OCI-LY7 (cell line): ENCODE data around the gene NDUFAF4. TPM values are rescaled to one million over a fixed set of nuclear protein-coding genes. Genes with fewer than 3 reads are reported as not detected.
A peak's percentile ranks its signal among the peaks of the same experiment; 100 is the strongest.

Experiments
- BruUV-seq: library from RNA; stranded (reverse); fragments of 400-500 nt; replicated peaks from 2 replicates; lab custom pipeline; 2021; lab: Mats Ljungman, UMichigan
- CTCF ChIA-PET: fragments of 300-600 bp; sonication (Branson Sonifier 250); formaldehyde crosslinking; loops from one replicate; lab custom pipeline; 2022; ENCODE audit warnings: antibody characterized with exemption; ENCODE audit not compliant: unreplicated experiment; lab: Charles Lee
- POLR2A ChIA-PET: fragments of 300-600 bp; sonication (Branson Sonifier 250); formaldehyde crosslinking; loops from one replicate; lab custom pipeline; 2022; ENCODE audit warnings: antibody characterized with exemption; lab: Charles Lee
- DNase-seq: peaks from one replicate; pipeline ENCODE4 v3.0.0-alpha.2; 2015; ENCODE audit warnings: low spot score
- H2AFZ ChIP-seq: fragments of 200-600 bp; sonication (generic), shearing (Covaris generic); 2 replicates; pipeline ENCODE4 v1.6.1; 2014; ENCODE audit warnings: mild to moderate bottlenecking, antibody characterized with exemption, low read length, moderate library complexity
- H3K27ac ChIP-seq: fragments of 200-600 bp; sonication (generic); 2 replicates; pipeline ENCODE4 v1.5.1; 2014; ENCODE audit warnings: mixed run types, low read depth, mild to moderate bottlenecking, moderate library complexity, low read length, inconsistent platforms; ENCODE audit not compliant: poor library complexity, severe bottlenecking
- H3K36me3 ChIP-seq: fragments of 200-600 bp; sonication (generic); 2 replicates; pipeline ENCODE4 v1.6.1; 2014; ENCODE audit warnings: mild to moderate bottlenecking, antibody characterized with exemption, low read length, moderate library complexity, mixed read lengths; ENCODE audit not compliant: insufficient read depth
- H3K4me1 ChIP-seq: fragments of 200-600 bp; sonication (generic); 2 replicates; pipeline ENCODE4 v1.5.1; 2014; ENCODE audit warnings: mild to moderate bottlenecking, low read length; ENCODE audit not compliant: insufficient read depth, poor library complexity, severe bottlenecking
- H3K4me2 ChIP-seq: fragments of 200-600 bp; sonication (generic); 2 replicates; pipeline ENCODE4 v1.6.1; 2014; ENCODE audit warnings: mild to moderate bottlenecking, low read length
- H3K4me3 ChIP-seq: fragments of 200-600 bp; sonication (generic); 2 replicates; pipeline ENCODE4 v1.5.1; 2014; ENCODE audit warnings: mild to moderate bottlenecking, low read depth, low read length; ENCODE audit not compliant: poor library complexity, severe bottlenecking
- H3K79me2 ChIP-seq: fragments of 200-600 bp; sonication (generic); 2 replicates; pipeline ENCODE4 v1.6.1; 2016; ENCODE audit warnings: low read depth, mild to moderate bottlenecking, low read length, moderate library complexity, mixed read lengths; ENCODE audit not compliant: insufficient read depth
- H3K9me2 ChIP-seq: fragments of 200-600 bp; sonication (generic); 2 replicates; pipeline ENCODE4 v1.6.1; 2016; ENCODE audit warnings: mild to moderate bottlenecking, low read length, mixed read lengths; ENCODE audit not compliant: insufficient read depth
- H3K9me3 ChIP-seq: fragments of 200-600 bp; sonication (generic); 2 replicates; pipeline ENCODE4 v1.6.1; 2014; ENCODE audit warnings: mild to moderate bottlenecking, mixed run types, low read length, mixed read lengths
- H4K20me1 ChIP-seq: fragments of 200-600 bp; sonication (generic); 2 replicates; pipeline ENCODE4 v1.6.1; 2014; ENCODE audit warnings: mild to moderate bottlenecking, antibody characterized with exemption, low read length, moderate library complexity, mixed read lengths; ENCODE audit not compliant: insufficient read depth
- CTCF ChIP-seq: fragments of 200-600 bp; sonication (generic); conservative IDR thresholded peaks from 2 replicates; pipeline ENCODE4 v1.5.1; 2014; ENCODE audit warnings: mild to moderate bottlenecking, antibody characterized with exemption, low read length, moderate library complexity, mixed read lengths
- EZH2phosphoT487 ChIP-seq: fragments of 200-600 bp; sonication (generic); IDR thresholded peaks from 2 replicates; pipeline ENCODE4 v1.6.1; 2018; ENCODE audit warnings: low read depth, borderline replicate concordance, mild to moderate bottlenecking, mixed run types, antibody characterized with exemption, low read length, moderate library complexity, mixed read lengths
- intact Hi-C: fragments of 100-400 bp; cut with micrococcal nuclease; formaldehyde crosslinking; loops from one replicate; pipeline ENCODE4 v1.10.0; 2022; ENCODE audit not compliant: unreplicated experiment
- total RNA-seq, 2 experiments: library from RNA; depleted of rRNA in 1 of 2; stranded (reverse); fragments of >200 nt in 1 of 2; shearing (Covaris generic) in 1 of 2; gene quantifications; 2 replicates each; pipeline ENCODE4 v1.2.3, GENCODE V29; 2014 to 2022

NDUFAF4 gene
- total RNA-seq, 2 experiments from 2014 or later, result 31.5 to 80.4 TPM

GRCh38 chr6:96878143-96878542 lies 19.5 kb downstream of the NDUFAF4 start:
- Histone ChIP-seq H2AFZ (peak overlapping the region; percentile 14; the same call in 1 of the 2 replicates), H3K36me3 (no peaks in the 10 kb centered on the region), H3K4me3 (no peak overlapping the region), H3K79me2 (no peaks in the 10 kb centered on the region), H3K27ac (no peak overlapping the region), H3K4me2 (no peak overlapping the region), H4K20me1 (no peaks in the 10 kb centered on the region), H3K9me2 (no peaks in the 10 kb centered on the region), H3K4me1 (no peaks in the 10 kb centered on the region), H3K9me3 (no peaks in the 10 kb centered on the region)
- intact Hi-C loops, result no loop called here
- DNase-seq, result no peak
- no TSS peak for BruUV-seq
- no peak for TF ChIP-seq CTCF
- TF ChIP-seq EZH2phosphoT487, result no peak
- CTCF ChIA-PET, result no interaction called here
- POLR2A ChIA-PET, result interaction anchor here (1.0 kb wide), 1 partner anchor 36 kb away, joined by 4 read pairs; no protein-coding TSS in a partner anchor

DNA sequence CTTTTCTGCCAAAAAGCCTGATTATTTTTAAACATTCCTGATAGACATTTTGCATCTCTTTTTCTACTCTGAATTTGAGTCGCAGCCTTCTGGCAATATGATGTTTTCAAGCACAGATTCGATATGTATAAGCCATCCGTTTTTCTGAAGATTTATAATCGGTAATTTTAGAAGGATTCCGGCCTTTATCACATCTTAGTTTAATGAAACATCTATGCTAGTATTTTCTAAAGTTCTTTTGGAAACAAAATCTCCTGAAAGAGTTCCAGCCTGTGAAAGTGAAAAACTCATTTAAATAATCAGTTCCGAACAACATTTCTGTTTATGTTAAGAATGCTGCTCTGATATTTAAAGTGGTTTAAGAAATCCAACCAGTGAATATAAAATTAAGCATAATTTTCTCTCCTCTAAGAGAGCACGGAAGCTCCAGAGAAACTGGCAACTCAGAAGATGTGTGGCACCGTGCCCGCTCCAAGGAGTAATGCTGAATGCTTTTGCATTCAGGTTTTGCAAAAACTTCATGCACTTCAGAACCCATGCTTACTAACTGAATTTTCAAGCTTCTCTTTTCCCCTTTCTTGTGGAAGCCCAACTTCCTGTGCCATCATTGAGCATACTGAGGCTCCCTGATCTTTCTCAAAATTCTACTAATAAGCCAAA lies 20.7 kb downstream of the NDUFAF4 start:
- no peak overlapping the region for H3K27ac ChIP-seq
- intact Hi-C loops, result no loop called here
- no peak for DNase-seq
- BruUV-seq, result no TSS peak
- H3K9me2 ChIP-seq, result no peaks in the 10 kb centered on the region
- ChIA-PET POLR2A (interaction anchor here (0.6 to 1.0 kb wide), 4 partner anchors 9 to 200 kb away, joined by 3 to 4 read pairs (median 4); no protein-coding TSS in a partner anchor), CTCF (no interaction called here)
- no peak overlapping the region for H3K4me3 ChIP-seq
- H4K20me1 ChIP-seq, result no peaks in the 10 kb centered on the region
- H3K4me1 ChIP-seq, result no peaks in the 10 kb centered on the region
- no peaks in the 10 kb centered on the region for H3K9me3 ChIP-seq
- no peaks in the 10 kb centered on the region for H3K36me3 ChIP-seq
- TF ChIP-seq EZH2phosphoT487 (no peak), CTCF (no peak)
- no peak overlapping the region for H3K4me2 ChIP-seq
- no peak overlapping the region for H2AFZ ChIP-seq
- no peaks in the 10 kb centered on the region for H3K79me2 ChIP-seq

GRCh38 chr6:96872976-96873375 lies 24.7 kb downstream of the NDUFAF4 start:
- Histone ChIP-seq H3K9me3 (no peaks in the 10 kb centered on the region), H3K9me2 (no peaks in the 10 kb centered on the region), H3K27ac (no peak overlapping the region), H3K4me2 (no peak overlapping the region), H3K79me2 (no peaks in the 10 kb centered on the region), H3K4me3 (no peak overlapping the region), H3K4me1 (no peaks in the 10 kb centered on the region), H4K20me1 (no peaks in the 10 kb centered on the region), H3K36me3 (no peaks in the 10 kb centered on the region), H2AFZ (no peak overlapping the region)
- no peak for DNase-seq
- POLR2A ChIA-PET, result interaction anchor here (1.6 kb wide), 1 partner anchor 11 kb away, joined by 7 read pairs; no protein-coding TSS in a partner anchor
- no TSS peak for BruUV-seq
- CTCF ChIA-PET, result no interaction called here
- no peak for TF ChIP-seq EZH2phosphoT487
- TF ChIP-seq CTCF, result no peak
- intact Hi-C loops, result no loop called here
